HG02973 (cell line): ENCODE data around the gene ACVR1C.
A peak's percentile ranks its signal among the peaks of the same experiment; 100 is the strongest.
"Not testable (repeated sequence)": the region's sequence is repeated elsewhere in the genome, so short reads cannot be mapped to it uniquely, and the experiment has no call there.

Experiments used
- ATAC-seq: cut with Tn5 transposase; IDR thresholded peaks from one replicate; pipeline ENCODE4 v1.9.1; 2021; ENCODE audit warnings: moderate library complexity; ENCODE audit not compliant: unreplicated experiment

Gene ACVR1C

DNA sequence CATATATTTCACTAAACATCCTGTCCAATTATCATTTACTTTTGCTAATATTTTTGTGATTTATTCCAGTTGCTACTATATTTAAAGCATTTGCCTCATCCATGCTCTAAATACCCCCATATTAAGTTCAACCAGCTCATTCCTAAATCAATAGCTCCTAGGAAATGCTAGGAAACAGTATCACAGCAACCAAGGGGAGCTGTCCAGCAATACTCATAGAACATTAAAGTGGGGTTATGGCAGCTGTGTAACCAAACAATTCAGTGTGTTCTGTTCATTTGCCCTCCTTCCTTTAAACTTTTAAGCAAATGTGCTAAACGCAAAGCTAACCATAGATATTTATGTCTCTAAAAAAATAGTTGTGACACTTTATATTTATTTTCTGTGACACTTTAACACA lies 41.1 kb downstream of the ACVR1C start:
- ATAC-seq = no peak

GRCh38 chr2:157574165-157574564 lies 54.5 kb downstream of the ACVR1C start:
- no peak for ATAC-seq

- peak; percentile 70 for ATAC-seq
These were observed 55.9 kb downstream of the ACVR1C start for GRCh38 chr2:157572725-157573124.

DNA sequence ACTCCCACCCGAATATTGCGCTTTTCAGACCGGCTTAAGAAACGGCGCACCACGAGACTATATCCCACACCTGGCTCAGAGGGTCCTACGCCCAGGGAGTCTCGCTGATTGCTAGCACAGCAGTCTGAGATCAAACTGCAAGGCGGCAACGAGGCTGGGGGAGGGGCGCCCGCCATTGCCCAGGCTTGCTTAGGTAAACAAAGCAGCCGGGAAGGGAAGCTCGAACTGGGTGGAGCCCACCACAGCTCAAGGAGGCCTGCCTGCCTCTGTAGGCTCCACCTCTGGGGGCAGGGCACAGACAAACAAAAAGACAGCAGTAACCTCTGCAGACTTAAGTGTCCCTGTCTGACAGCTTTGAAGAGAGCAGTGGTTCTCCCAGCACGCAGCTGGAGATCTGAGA lies 62.0 kb downstream of the ACVR1C start:
- not testable (repeated sequence) for ATAC-seq

GRCh38 chr2:157566113-157566512 lies 62.6 kb downstream of the ACVR1C start:
- not testable (repeated sequence) for ATAC-seq

- ATAC-seq = no peak
These were observed 63.1 kb downstream of the ACVR1C start for GRCh38 chr2:157565550-157565949.

GRCh38 chr2:157559890-157560289 lies 68.8 kb downstream of the ACVR1C start:
- ATAC-seq = no peak

GRCh38 chr2:157559461-157559860 lies 69.2 kb downstream of the ACVR1C start:
- no peak for ATAC-seq

DNA sequence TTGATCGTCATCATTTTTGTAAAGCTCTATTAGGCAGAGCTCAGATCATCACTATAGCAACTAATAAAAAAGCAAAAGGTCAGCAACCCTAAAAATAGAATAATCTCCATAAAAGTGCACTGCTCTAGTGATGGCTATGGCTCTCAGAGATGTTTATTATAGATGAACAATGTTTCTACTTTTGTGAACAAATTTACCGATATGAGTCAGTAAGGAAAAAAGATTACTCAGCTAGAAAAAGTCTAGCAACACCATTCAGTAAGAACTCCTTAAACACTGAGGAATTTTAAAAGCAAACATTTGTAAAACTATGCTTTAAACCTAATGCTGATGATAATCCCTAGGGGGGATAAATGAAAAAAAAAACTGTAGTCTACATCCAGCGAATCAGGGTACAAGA lies 69.6 kb downstream of the ACVR1C start:
- ATAC-seq = no peak

GRCh38 chr2:157557770-157558169 lies 70.9 kb downstream of the ACVR1C start:
- no peak for ATAC-seq

GRCh38 chr2:157540102-157540501 lies 88.6 kb downstream of the ACVR1C start:
- no peak for ATAC-seq

GRCh38 chr2:157538064-157538463 lies 90.6 kb downstream of the ACVR1C start:
- ATAC-seq = no peak

DNA sequence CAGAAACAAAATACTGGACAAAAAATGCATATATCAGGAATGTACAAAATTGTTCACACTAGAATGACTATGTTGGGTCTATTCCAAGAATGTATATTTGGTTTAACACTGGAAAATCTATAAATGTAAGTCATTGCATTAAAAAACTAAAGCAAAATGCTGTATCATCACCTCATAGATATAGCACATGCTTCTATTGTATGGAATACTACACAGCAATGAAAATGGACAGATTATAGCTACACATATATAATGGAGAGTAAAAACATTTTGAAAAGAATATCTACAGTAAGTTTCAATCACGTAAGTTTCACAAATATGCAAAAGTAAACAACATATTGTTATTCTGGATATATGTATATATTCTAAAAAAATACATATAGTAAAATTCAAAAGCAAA lies 91.8 kb downstream of the ACVR1C start:
- no peak for ATAC-seq

- ATAC-seq = no peak
These were observed 99.5 kb downstream of the ACVR1C start for GRCh38 chr2:157528963-157529751.

DNA sequence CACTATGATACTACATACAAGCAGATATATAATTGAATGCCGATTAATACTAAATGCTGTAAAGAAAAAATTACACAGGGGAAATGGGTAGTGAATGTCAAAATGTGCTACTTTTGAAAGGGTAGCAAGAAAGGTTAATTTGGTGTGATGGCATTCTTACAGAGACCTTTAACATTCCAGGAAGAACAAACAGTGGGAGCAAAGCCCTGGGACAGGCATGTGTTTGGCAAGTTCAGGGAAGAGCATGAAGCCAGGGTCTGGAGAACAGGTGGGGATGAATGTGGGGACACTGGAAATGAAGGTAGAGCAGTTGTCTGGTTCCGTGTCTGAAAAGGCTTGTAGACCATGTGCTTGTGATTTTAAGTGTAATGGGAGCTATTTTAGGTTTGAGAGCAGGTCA lies 102.6 kb downstream of the ACVR1C start:
- ATAC-seq = no peak

- ATAC-seq = no peak
These were observed 105.1 kb downstream of the ACVR1C start for GRCh38 chr2:157523270-157524247.

- not testable (repeated sequence) for ATAC-seq
These were observed 113.7 kb downstream of the ACVR1C start for GRCh38 chr2:157514966-157515365.

GRCh38 chr2:157509744-157510143 lies 118.9 kb downstream of the ACVR1C start:
- no peak for ATAC-seq

DNA sequence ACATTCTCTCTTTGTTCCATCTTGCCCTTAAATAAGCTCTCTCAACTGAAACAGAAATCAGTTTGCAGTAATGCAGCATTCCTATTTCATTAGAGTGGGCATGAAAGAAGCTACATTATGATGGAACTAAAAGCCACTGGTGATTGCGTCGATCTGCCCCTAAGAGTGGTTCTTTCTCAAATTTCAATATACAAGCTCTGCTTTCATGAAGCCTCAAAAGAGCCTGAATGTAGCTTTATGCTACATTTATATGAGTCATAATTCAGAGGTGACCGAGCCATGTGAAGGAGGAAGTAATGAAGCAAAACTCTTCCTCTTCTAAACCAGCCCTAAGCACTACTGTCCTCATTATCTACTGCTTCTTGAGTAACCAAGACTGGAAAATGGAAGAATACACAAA lies 120.0 kb downstream of the ACVR1C start:
- ATAC-seq = no peak

GRCh38 chr2:157506586-157506985 lies 122.1 kb downstream of the ACVR1C start:
- ATAC-seq = no peak

DNA sequence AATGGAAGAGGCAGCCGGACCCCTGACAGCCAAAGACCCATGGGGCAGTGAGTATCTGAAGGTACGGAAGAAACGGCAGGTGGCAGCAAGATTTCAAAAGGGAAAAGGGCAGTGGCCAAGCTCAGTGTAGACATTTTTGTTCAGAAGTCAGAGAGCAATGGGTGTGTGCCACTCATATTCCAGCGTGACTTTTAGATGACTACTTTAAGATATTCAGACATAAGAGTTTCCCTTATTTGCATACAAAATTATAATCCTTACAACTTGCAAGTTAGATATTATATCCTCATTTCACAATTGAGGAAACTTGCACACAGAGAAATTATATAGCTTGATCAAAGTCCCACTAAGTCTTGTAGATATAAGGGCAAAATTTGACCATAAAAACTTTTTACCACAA lies 124.0 kb downstream of the ACVR1C start:
- no peak for ATAC-seq

DNA sequence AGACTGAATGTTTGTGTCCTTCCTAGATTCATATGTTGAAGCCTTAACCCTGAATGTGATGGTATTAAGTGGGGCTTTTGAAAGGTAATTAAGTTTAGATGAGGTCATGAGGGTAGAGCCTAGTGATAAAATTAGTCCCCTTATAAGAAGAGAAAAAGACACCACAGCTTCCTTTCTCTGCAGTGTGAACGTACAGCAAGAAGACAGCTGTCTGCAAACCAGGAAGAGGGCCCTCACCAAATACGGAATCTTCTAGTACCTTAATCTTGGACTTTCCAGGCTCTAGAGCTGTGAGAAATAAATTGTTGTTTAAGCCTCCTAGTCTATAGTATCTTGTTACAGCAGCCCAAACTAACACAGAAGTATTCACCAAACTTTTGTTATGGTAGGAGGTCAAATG lies 127.6 kb downstream of the ACVR1C start:
- ATAC-seq = no peak
